ENCODE measurements around the gene URI1.

GRCh38 chr19:30028118-30028991 is 86.3 kb downstream of the URI1 start:
- no peak for TF ChIP-seq CTCF (IDR thresholded peaks at IDR 0.05)
- TF ChIP-seq POLR2A (IDR thresholded peaks at IDR 0.05): no peak
